ENCODE measurements around the gene BCL11B. TPM values are rescaled to one million over a fixed set of nuclear protein-coding genes. Genes with fewer than 3 reads are reported as not detected.

Gene BCL11B
- total RNA-seq, 6 experiments from 2014 or later = 0.06 to 0.14 (median 0.10) TPM; not detected in 2

- H3K36me3 Mint-ChIP-seq (ENCODE audit: low read depth) = no peaks in the 10 kb centered on the region
These were observed 24.5 kb upstream of the BCL11B start for GRCh38 chr14:99296517-99296916.

DNA sequence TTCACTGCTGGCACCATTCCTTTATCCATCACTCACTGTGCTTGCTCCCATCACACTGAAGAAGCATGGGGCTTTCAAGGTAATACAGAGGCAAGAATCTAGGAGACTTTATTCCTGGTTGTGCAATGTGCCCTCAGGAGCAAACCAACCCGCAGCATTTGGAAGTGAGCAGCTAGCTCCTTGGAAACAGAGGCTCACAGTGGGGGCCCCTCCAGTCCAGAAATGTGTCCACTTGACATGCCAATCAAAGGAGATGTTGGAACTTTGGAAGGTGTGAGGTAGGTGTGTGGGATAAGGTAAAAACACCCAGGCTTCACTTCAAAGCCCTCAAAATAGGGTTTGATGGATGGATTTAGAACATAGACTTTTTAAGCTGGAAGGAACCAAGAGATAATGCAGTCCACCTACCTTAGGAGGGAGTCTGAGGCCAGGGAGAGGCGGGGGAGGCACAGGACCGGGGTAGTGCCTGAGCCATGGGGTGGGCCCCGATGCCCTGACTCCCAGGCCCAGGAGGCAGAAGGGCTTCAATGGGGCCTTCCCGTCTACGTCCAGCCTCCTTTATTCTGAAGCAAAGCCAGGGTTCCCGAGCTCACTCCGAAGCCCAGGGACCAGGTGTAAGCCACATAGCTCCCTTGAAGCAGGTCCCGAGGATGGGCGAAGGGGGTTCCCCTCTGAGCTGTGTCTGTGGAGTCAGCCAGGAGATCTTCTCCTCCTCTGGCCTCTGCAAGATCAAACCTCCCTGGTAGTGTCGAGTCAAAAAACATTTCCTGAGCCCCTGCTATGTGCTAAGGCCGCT, 17.6 kb upstream of the BCL11B start:
- no peak for DNase-seq
- Mint-ChIP-seq H3K9me3 (no peaks in the 10 kb centered on the region), H3K4me3 (no peak overlapping the region), H3K36me3 (ENCODE audit: low read depth) (no peaks in the 10 kb centered on the region), H3K27me3 (ENCODE audit: insufficient read depth) (peaks cover 35% of the 10 kb centered on the region), H3K27ac (no peak overlapping the region), H3K4me1 (ENCODE audit: low read depth) (no peaks in the 10 kb centered on the region)
- TF ChIP-seq, protein P1, sequence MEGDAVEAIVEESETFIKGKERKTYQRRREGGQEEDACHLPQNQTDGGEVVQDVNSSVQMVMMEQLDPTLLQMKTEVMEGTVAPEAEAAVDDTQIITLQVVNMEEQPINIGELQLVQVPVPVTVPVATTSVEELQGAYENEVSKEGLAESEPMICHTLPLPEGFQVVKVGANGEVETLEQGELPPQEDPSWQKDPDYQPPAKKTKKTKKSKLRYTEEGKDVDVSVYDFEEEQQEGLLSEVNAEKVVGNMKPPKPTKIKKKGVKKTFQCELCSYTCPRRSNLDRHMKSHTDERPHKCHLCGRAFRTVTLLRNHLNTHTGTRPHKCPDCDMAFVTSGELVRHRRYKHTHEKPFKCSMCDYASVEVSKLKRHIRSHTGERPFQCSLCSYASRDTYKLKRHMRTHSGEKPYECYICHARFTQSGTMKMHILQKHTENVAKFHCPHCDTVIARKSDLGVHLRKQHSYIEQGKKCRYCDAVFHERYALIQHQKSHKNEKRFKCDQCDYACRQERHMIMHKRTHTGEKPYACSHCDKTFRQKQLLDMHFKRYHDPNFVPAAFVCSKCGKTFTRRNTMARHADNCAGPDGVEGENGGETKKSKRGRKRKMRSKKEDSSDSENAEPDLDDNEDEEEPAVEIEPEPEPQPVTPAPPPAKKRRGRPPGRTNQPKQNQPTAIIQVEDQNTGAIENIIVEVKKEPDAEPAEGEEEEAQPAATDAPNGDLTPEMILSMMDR (IDR thresholded peaks at IDR 0.05) = no peak

More at GRCh38 chr14:99296517-99296916, 24.5 kb upstream of the BCL11B start:
- H3K4me1 Mint-ChIP-seq (ENCODE audit: low read depth) = no peaks in the 10 kb centered on the region
- H3K27ac Mint-ChIP-seq = no peak overlapping the region
- TF ChIP-seq, protein P1 (IDR thresholded peaks at IDR 0.05) = peak; percentile 22; the same call in 1 of the 2 replicates
- no peak overlapping the region for H3K4me3 Mint-ChIP-seq
- H3K9me3 Mint-ChIP-seq = peaks cover 15% of the 10 kb centered on the region; the same call in 1 of the 2 replicates
- DNase-seq = no peak
- H3K27me3 Mint-ChIP-seq (ENCODE audit: insufficient read depth) = peaks cover 19% of the 10 kb centered on the region

DNA sequence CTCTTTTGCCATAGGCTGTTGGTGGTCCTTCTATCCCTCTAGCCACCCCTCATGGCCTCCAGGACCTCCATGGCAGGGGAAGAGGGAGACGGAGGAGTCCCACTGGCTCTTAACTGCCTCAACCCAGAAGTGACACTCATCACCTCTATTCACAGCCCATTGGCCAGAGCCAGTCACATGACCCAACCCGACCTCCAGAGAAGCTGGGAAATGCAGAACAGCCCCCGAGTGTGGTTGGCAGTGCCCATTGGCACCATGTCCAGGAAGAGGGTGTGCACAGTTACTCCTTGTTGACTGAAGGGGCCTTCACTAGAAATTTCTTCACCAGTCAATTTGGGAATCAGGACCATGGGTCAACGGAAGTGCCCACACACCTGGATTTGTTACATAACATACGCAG, 17.0 kb upstream of the BCL11B start:
- H3K9me3 Mint-ChIP-seq = no peaks in the 10 kb centered on the region
- DNase-seq = no peak
- H3K4me3 Mint-ChIP-seq = no peak overlapping the region
- H3K27ac Mint-ChIP-seq = no peak overlapping the region
- TF ChIP-seq, protein P1 (IDR thresholded peaks at IDR 0.05) = no peak
- H3K27me3 Mint-ChIP-seq (ENCODE audit: insufficient read depth) = peaks cover 38% of the 10 kb centered on the region
- H3K4me1 Mint-ChIP-seq (ENCODE audit: low read depth) = no peaks in the 10 kb centered on the region
- no peaks in the 10 kb centered on the region for H3K36me3 Mint-ChIP-seq (ENCODE audit: low read depth)

GRCh38 chr14:99287269-99287942, 15.4 kb upstream of the BCL11B start:
- Mint-ChIP-seq H3K4me3 (no peak overlapping the region), H3K4me1 (ENCODE audit: low read depth) (no peaks in the 10 kb centered on the region), H3K27me3 (ENCODE audit: insufficient read depth) (peaks cover 36% of the 10 kb centered on the region), H3K36me3 (ENCODE audit: low read depth) (no peaks in the 10 kb centered on the region), H3K9me3 (no peaks in the 10 kb centered on the region), H3K27ac (no peak overlapping the region)
- TF ChIP-seq, protein P1 (IDR thresholded peaks at IDR 0.05) = no peak
- no peak for DNase-seq

DNA sequence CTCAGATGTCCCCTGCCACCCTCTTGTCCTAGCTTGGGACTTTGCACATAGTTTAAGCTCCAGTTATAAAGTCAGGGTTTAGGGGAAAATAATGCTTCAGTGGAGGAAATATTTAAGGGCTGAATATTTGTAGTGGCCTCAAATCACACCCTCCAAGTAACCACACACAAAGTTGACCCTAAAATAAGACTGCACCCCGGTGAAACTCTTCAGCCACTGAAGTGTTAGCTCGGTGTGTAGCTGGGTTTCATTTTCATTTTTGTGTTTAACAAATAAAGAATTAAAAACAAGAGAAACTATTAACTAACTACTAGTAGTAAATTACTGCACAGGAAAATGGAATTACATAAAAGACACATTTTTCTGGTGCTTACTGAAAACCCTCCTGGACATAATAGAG, 14.8 kb upstream of the BCL11B start:
- H3K9me3 Mint-ChIP-seq = no peaks in the 10 kb centered on the region
- no peaks in the 10 kb centered on the region for H3K4me1 Mint-ChIP-seq (ENCODE audit: low read depth)
- peaks cover 29% of the 10 kb centered on the region for H3K27me3 Mint-ChIP-seq (ENCODE audit: insufficient read depth)
- no peak for DNase-seq
- H3K4me3 Mint-ChIP-seq = no peak overlapping the region
- TF ChIP-seq, protein P1 (IDR thresholded peaks at IDR 0.05) = no peak
- no peak overlapping the region for H3K27ac Mint-ChIP-seq
- H3K36me3 Mint-ChIP-seq (ENCODE audit: low read depth) = no peaks in the 10 kb centered on the region

Data from HFFc6 (cell line).